Measurements from ENCODE around the gene TM9SF1. TPM values are rescaled to one million over a fixed set of nuclear protein-coding genes. Genes with fewer than 3 reads are reported as not detected.

The TM9SF1 gene
- total and polyA plus RNA-seq, 2 of the 13 experiments (the other 11 are each of a cell fraction or from before 2014, with no cell fraction given), result 83.2 to 110 TPM

- TF ChIP-seq ZSCAN5A (CRISPR knock-in tag; IDR thresholded peaks at IDR 0.05; ENCODE audit: borderline replicate concordance), result peak; percentile 38; the same call in 1 of the 2 replicates
- no peak; the same call in 1 of the 2 replicates for TF ChIP-seq ZNF891 (CRISPR knock-in tag; IDR thresholded peaks at IDR 0.05)
- TF ChIP-seq MLLT10 (CRISPR knock-in tag; IDR thresholded peaks at IDR 0.05), result peak; percentile 6; the same call in 1 of the 2 replicates
- 0 out of 2 replicates have a peak, but pooled peaks have one; percentile 14 for TF ChIP-seq ZNF563 (CRISPR knock-in tag; IDR thresholded peaks at IDR 0.05)
- TF ChIP-seq ZNF253 (CRISPR knock-in tag; IDR thresholded peaks at IDR 0.05; ENCODE audit: borderline replicate concordance), result 0 out of 2 replicates have a peak, but pooled peaks have one; percentile 55
- TF ChIP-seq ADNP (CRISPR knock-in tag; IDR thresholded peaks at IDR 0.05), result no peak
- TF ChIP-seq ZNF441 (CRISPR knock-in tag; IDR thresholded peaks at IDR 0.05; ENCODE audit: borderline replicate concordance), result peak; percentile 12; the same call in 1 of the 2 replicates
- TF ChIP-seq ZNF652 (CRISPR knock-in tag; IDR thresholded peaks at IDR 0.05; ENCODE audit: borderline replicate concordance, low read depth), result no peak
- TF ChIP-seq ZNF879 (CRISPR knock-in tag; IDR thresholded peaks at IDR 0.05), result no peak
- no peak; the same call in none of the 2 replicates for TF ChIP-seq HINFP (CRISPR knock-in tag; IDR thresholded peaks at IDR 0.05; ENCODE audit: low read depth)
- TF ChIP-seq BCL6 (CRISPR knock-in tag; IDR thresholded peaks at IDR 0.05), result peak; percentile 60
- TF ChIP-seq ATF6 (CRISPR knock-in tag; conservative IDR thresholded peaks at IDR 0.05), result no peak
- TF ChIP-seq ZNF607 (CRISPR knock-in tag; IDR thresholded peaks at IDR 0.05; ENCODE audit: borderline replicate concordance), result no peak; the same call in 1 of the 2 replicates
- TF ChIP-seq CREBL2 (CRISPR knock-in tag; IDR thresholded peaks at IDR 0.05; ENCODE audit: borderline replicate concordance), result peak; percentile 94; the same call in 1 of the 2 replicates
- no peak; the same call in 1 of the 2 replicates for TF ChIP-seq ZNF275 (CRISPR knock-in tag; IDR thresholded peaks at IDR 0.05; ENCODE audit: borderline replicate concordance)
- no peak; the same call in 1 of the 2 replicates for TF ChIP-seq TMF1 (CRISPR knock-in tag; IDR thresholded peaks at IDR 0.05; ENCODE audit: low read depth)
- 0 out of 2 replicates have a peak, but pooled peaks have one; percentile 85 for TF ChIP-seq ZNF274 (CRISPR knock-in tag; IDR thresholded peaks at IDR 0.05)
Measured at GRCh38 chr14:24232121-24232644, 36.9 kb upstream of the TM9SF1 start, which contains the start of gene NEDD8 (continued).
